ENCODE results near the gene EDEM2.

The EDEM2 gene

DNA sequence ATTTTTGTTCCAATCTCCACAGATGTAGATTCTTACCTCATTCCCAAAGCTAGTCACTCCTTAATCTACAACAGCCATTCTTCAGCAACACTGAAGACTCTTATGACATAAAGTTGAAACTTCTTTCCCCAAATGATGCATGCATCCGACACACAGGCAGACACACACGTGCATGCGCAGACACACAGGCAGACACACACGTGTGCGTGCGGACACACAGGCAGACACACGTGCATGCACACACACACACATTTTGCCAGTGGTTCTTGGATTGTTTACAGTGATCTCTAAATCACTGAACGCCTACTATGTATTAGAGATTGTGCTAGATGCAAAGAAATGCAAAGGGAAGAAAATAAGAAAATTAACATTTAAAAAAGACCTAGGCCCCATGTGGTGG, 45.5 kb downstream of the EDEM2 start:
- no peaks in the 10 kb centered on the region for H3K79me1 ChIP-seq (replicated peaks; ENCODE audit: low read length, poor library complexity, severe bottlenecking)
- no peak overlapping the region for H3K4me2 ChIP-seq (ENCODE audit: low read length, poor library complexity, severe bottlenecking)
- H3K23ac ChIP-seq (ENCODE audit: low read length in 2 of 2): no peak overlapping the region
- H3K27me3 ChIP-seq (ENCODE audit: control insufficient read depth in 1 of 2, insufficient read depth in 1 of 2, low read length in 2 of 2): no peaks in the 10 kb centered on the region
- H3K14ac ChIP-seq (ENCODE audit: low read length in 2 of 2): peak overlapping the region in 1 of 2 experiments; percentile 19
- 96% methylated on average over 7 of the region's 8 CpGs for WGBS
- H3K9me3 ChIP-seq (ENCODE audit: control insufficient read depth, low read length): no peaks in the 10 kb centered on the region
- no peak overlapping the region for H2BK12ac ChIP-seq (ENCODE audit: low read length in 2 of 2)
- H2AK5ac ChIP-seq (ENCODE audit: low read length, severe bottlenecking): no peak overlapping the region
- no peak overlapping the region for H3K4me3 ChIP-seq (ENCODE audit: insufficient read depth in 1 of 2, low read depth in 1 of 2, low read length in 2 of 2)
- no peak overlapping the region for H2BK15ac ChIP-seq (ENCODE audit: low read depth, poor library complexity, severe bottlenecking)
- H3K36me3 ChIP-seq (ENCODE audit: control insufficient read depth in 1 of 2, insufficient read depth in 2 of 2, low read depth in 1 of 2, low read length in 2 of 2): no peaks in the 10 kb centered on the region
- no peak overlapping the region for H2BK120ac ChIP-seq (ENCODE audit: low read depth, low read length)
- H2BK5ac ChIP-seq (ENCODE audit: low read depth, low read length, poor library complexity, severe bottlenecking): no peak overlapping the region
- H3K4ac ChIP-seq (ENCODE audit: low read depth in 1 of 2, low read length in 2 of 2): no peak overlapping the region
- H2AFZ ChIP-seq (ENCODE audit: low read depth, low read length): no peak overlapping the region
- no peak overlapping the region for H3K9ac ChIP-seq (ENCODE audit: low read length)
- H3K27ac ChIP-seq (ENCODE audit: low read length, poor library complexity, severe bottlenecking): no peak overlapping the region
- H3K18ac ChIP-seq (ENCODE audit: low read depth in 1 of 2, low read length in 2 of 2): no peak overlapping the region
- H3K4me1 ChIP-seq (ENCODE audit: control insufficient read depth, insufficient read depth, low read depth, low read length): no peaks in the 10 kb centered on the region
- DNase-seq: no peak
- peak overlapping the region; percentile 24 for H4K8ac ChIP-seq (ENCODE audit: low read length)
- H4K91ac ChIP-seq (ENCODE audit: low read length): peak overlapping the region; percentile 73

DNA sequence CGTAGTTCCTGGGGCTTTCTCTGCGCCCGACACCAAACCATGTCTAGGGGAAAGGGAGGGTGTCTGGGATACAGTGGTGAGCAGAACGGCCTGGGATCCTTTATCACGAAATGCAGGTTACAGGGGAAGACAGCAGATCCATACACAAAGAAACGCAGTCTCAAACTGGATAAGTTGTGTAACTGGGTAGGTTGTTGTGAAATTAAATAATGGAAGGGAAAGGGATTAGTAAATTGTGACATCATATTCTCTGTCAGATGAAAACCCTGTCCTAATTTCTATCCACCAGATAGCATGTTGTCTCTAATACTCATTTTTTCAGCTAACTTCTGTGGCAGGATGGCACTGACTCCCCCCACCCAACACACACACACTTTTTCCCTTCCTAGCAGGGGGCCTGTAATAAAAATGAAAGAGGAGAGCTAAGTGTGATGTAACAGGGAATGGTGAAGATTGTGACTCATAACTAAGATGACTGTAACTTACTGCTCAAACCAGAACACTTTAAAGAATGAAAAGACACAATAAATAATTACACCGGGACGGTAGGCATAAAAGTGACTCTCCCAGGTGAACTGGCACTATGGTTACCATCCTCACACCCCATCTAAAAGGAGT, 53.8 kb downstream of the EDEM2 start:
- H3K14ac ChIP-seq (ENCODE audit: low read length in 2 of 2): peak overlapping the region in 1 of 2 experiments; percentile 79
- H3K4me1 ChIP-seq (ENCODE audit: control insufficient read depth, insufficient read depth, low read depth, low read length): peaks cover 7% of the 10 kb centered on the region
- peak overlapping the region; percentile 68 for H2BK5ac ChIP-seq (ENCODE audit: low read depth, low read length, poor library complexity, severe bottlenecking)
- H2AFZ ChIP-seq (ENCODE audit: low read depth, low read length): peak overlapping the region; percentile 83
- H3K4ac ChIP-seq (ENCODE audit: low read depth in 1 of 2, low read length in 2 of 2): peak overlapping the region; percentile 39 to 77
- no peaks in the 10 kb centered on the region for H3K9me3 ChIP-seq (ENCODE audit: control insufficient read depth, low read length)
- H3K23ac ChIP-seq (ENCODE audit: low read length in 2 of 2): no peak overlapping the region
- H4K91ac ChIP-seq (ENCODE audit: low read length): peak overlapping the region; percentile 12
- peak overlapping the region; percentile 1 for H2AK5ac ChIP-seq (ENCODE audit: low read length, severe bottlenecking)
- peak overlapping the region in 1 of 2 experiments; percentile 95 for H3K4me3 ChIP-seq (ENCODE audit: insufficient read depth in 1 of 2, low read depth in 1 of 2, low read length in 2 of 2)
- H3K4me2 ChIP-seq (ENCODE audit: low read length, poor library complexity, severe bottlenecking): peak overlapping the region; percentile 73
- H3K36me3 ChIP-seq (ENCODE audit: control insufficient read depth in 1 of 2, insufficient read depth in 2 of 2, low read depth in 1 of 2, low read length in 2 of 2): peaks cover 6 to 11% of the 10 kb centered on the region in 2 experiments
- H2BK15ac ChIP-seq (ENCODE audit: low read depth, poor library complexity, severe bottlenecking): peak overlapping the region; percentile 100
- WGBS: 68% methylated on average over 8 of the region's 8 CpGs
- peak overlapping the region; percentile 100 for H3K9ac ChIP-seq (ENCODE audit: low read length)
- peak overlapping the region; percentile 66 for H3K27ac ChIP-seq (ENCODE audit: low read length, poor library complexity, severe bottlenecking)
- DNase-seq: peak; percentile 85
- peak overlapping the region; percentile 72 for H4K8ac ChIP-seq (ENCODE audit: low read length)
- peak overlapping the region; percentile 1 for H2BK120ac ChIP-seq (ENCODE audit: low read depth, low read length)
- no peaks in the 10 kb centered on the region for H3K79me1 ChIP-seq (replicated peaks; ENCODE audit: low read length, poor library complexity, severe bottlenecking)
- no peaks in the 10 kb centered on the region for H3K27me3 ChIP-seq (ENCODE audit: control insufficient read depth in 1 of 2, insufficient read depth in 1 of 2, low read length in 2 of 2)
- H3K18ac ChIP-seq (ENCODE audit: low read depth in 1 of 2, low read length in 2 of 2): peak overlapping the region; percentile 17 to 88
- H2BK12ac ChIP-seq (ENCODE audit: low read length in 2 of 2): peak overlapping the region in 1 of 2 experiments; percentile 87

DNA sequence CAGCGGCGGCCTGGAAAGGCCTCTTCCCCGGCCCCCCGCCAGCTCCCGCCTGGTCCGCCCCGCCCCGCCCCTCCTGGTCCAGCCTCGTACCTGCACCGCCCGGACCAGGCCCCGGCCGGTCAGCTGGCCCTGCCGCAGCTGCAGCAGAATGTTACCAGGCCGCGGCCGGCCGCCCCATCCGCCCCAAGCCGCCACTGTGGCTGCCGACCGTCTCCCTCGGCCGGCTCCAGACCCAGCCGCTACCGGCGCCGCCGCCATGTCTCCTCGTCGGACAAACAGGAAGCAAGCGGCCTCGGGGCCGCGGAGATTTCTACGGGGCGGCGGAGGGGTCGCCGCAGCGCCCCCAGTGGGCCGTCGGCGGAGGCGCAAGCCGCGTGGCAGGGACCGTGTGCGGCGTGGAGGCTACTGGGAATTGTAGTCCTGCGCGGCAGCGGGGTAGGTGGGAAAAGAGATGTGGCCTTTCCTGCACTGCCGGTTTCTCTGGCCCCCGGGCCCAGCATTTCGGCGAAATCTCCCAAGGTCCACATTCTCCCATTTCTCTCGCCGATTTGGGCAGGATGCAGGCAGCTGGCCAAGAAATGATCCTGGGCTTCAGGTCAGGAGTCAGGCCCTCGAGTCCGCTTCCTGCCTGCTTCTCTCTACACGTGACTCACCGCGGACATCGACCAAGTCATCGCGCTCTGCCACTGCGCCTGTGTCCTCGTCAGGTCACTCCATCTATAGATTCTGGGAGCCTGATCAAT, 54.4 kb downstream of the EDEM2 start, which contains the start of gene TRPC4AP:
TRPC4AP (minus strand) TSS at position 284 of the 743 bp plus-strand sequence; CDS start at position 258, 26 bp downstream.
- Histone ChIP-seq H4K8ac (ENCODE audit: low read length) (peak within 1 kb of the TSS; percentile 94), H2BK15ac (ENCODE audit: low read depth, poor library complexity, severe bottlenecking) (peak within 1 kb of the TSS; percentile 100), H3K9ac (ENCODE audit: low read length) (peak within 1 kb of the TSS; percentile 100), H2AK5ac (ENCODE audit: low read length, severe bottlenecking) (peak within 1 kb of the TSS; percentile 88), H3K9me3 (ENCODE audit: control insufficient read depth, low read length) (no peaks in the 10 kb centered on the region), H3K14ac (ENCODE audit: low read length in 2 of 2) (peak within 1 kb of the TSS in 1 of 2 experiments; percentile 100), H3K4me1 (ENCODE audit: control insufficient read depth, insufficient read depth, low read depth, low read length) (peaks cover 7% of the 10 kb centered on the region), H3K27ac (ENCODE audit: low read length, poor library complexity, severe bottlenecking) (peak within 1 kb of the TSS; percentile 83), H2BK5ac (ENCODE audit: low read depth, low read length, poor library complexity, severe bottlenecking) (peak within 1 kb of the TSS; percentile 93), H3K4ac (ENCODE audit: low read depth in 1 of 2, low read length in 2 of 2) (peak within 1 kb of the TSS; percentile 96 to 99), H3K27me3 (ENCODE audit: control insufficient read depth in 1 of 2, insufficient read depth in 1 of 2, low read length in 2 of 2) (no peaks in the 10 kb centered on the region), H4K91ac (ENCODE audit: low read length) (peak within 1 kb of the TSS; percentile 97), H3K23ac (ENCODE audit: low read length in 2 of 2) (peak within 1 kb of the TSS in 1 of 2 experiments; percentile 75), H2BK120ac (ENCODE audit: low read depth, low read length) (peak within 1 kb of the TSS; percentile 96), H3K4me2 (ENCODE audit: low read length, poor library complexity, severe bottlenecking) (peak within 1 kb of the TSS; percentile 83), H3K79me1 (replicated peaks; ENCODE audit: low read length, poor library complexity, severe bottlenecking) (no peaks in the 10 kb centered on the region), H2BK12ac (ENCODE audit: low read length in 2 of 2) (peak within 1 kb of the TSS; percentile 85 to 87), H2AFZ (ENCODE audit: low read depth, low read length) (peak within 1 kb of the TSS; percentile 94), H3K4me3 (ENCODE audit: insufficient read depth in 1 of 2, low read depth in 1 of 2, low read length in 2 of 2) (peak within 1 kb of the TSS; percentile 78 to 95), H3K36me3 (ENCODE audit: control insufficient read depth in 1 of 2, insufficient read depth in 2 of 2, low read depth in 1 of 2, low read length in 2 of 2) (peaks cover 6 to 15% of the 10 kb centered on the region in 2 experiments), H3K18ac (ENCODE audit: low read depth in 1 of 2, low read length in 2 of 2) (peak within 1 kb of the TSS; percentile 97)
- DNase-seq: peak; percentile 88
- 11% methylated on average over 54 of the region's 69 CpGs for WGBS
